ENCODE measurements around the gene NPPA. TPM values are rescaled to one million over a fixed set of nuclear protein-coding genes. Genes with fewer than 3 reads are reported as not detected.

Gene NPPA
- polyA plus RNA-seq, 1 of the 3 experiments (the other 2 are of a cell fraction): not detected

- Histone ChIP-seq H3K4me3 (ENCODE audit: low read depth in 2 of 2, low read length in 1 of 2) (no peak overlapping the region), H3K79me2 (ENCODE audit: insufficient read depth) (peaks cover 15% of the 10 kb centered on the region), H2AFZ (ENCODE audit: low read depth) (no peak overlapping the region), H3F3A (replicated peaks; ENCODE audit: insufficient read depth) (no peaks in the 10 kb centered on the region), H3K4me2 (peak overlapping the region; percentile 100), H4K20me1 (ENCODE audit: insufficient read depth) (no peaks in the 10 kb centered on the region), H3K4me1 (ENCODE audit: control insufficient read depth in 1 of 2, insufficient read depth in 2 of 2, low read depth in 1 of 2, low read length in 1 of 2) (peaks cover 29 to 35% of the 10 kb centered on the region in 2 experiments; a peak in 3 of 4 replicates), H3K9me2 (no peaks in the 10 kb centered on the region), H3K27me3 (ENCODE audit: insufficient read depth) (no peaks in the 10 kb centered on the region), H3K36me3 (replicated peaks in 1 of 2; ENCODE audit: control insufficient read depth in 1 of 2, insufficient read depth in 2 of 2, low read length in 1 of 2) (peaks cover 7 to 26% of the 10 kb centered on the region in 2 experiments), H3K9ac (no peak overlapping the region), H3K27ac (ENCODE audit: low read depth in 2 of 2, low read length in 1 of 2) (no peak overlapping the region; a peak in 1 of 4 replicates), H3K9me3 (no peaks in the 10 kb centered on the region)
- CTCF ChIA-PET: interaction anchor here (1.0 to 2.0 kb wide), 2 partner anchors 10 to 17 kb away, joined by 3 to 14 read pairs; no protein-coding TSS in a partner anchor
- WGBS (ENCODE audit: low lambda C conversion rate): 82% methylated on average over 6 of the region's 6 CpGs
- POLR2A ChIA-PET: interaction anchor here (1.7 kb wide), 1 partner anchor 14 kb away, joined by 8 read pairs; no protein-coding TSS in a partner anchor
- no peak for DNase-seq
- TF ChIP-seq EP300 (IDR thresholded peaks at IDR 0.05; ENCODE audit: borderline replicate concordance in 1 of 2, low read depth in 1 of 2, low read length in 1 of 2): no peak
- TF ChIP-seq JUND (IDR thresholded peaks at IDR 0.05): no peak
- TF ChIP-seq FOSL2 (IDR thresholded peaks at IDR 0.05; ENCODE audit: borderline replicate concordance, low read depth): no peak
- no peak for TF ChIP-seq NFIC (IDR thresholded peaks at IDR 0.05; ENCODE audit: borderline replicate concordance)
- TF ChIP-seq TCF12 (IDR thresholded peaks at IDR 0.05): no peak
- TF ChIP-seq NRF1 (IDR thresholded peaks at IDR 0.05; ENCODE audit: low read depth, low read length): no peak
- TF ChIP-seq CTCF (IDR thresholded peaks at IDR 0.05): no peak
- no peak for TF ChIP-seq SMC3 (IDR thresholded peaks at IDR 0.05; ENCODE audit: low read depth, low read length)
- no peak for TF ChIP-seq IRF3 (IDR thresholded peaks at IDR 0.05; ENCODE audit: low read depth, low read length)
- no peak for TF ChIP-seq FOXJ3 (CRISPR knock-in tag; IDR thresholded peaks at IDR 0.05)
- no peak for TF ChIP-seq PBX3 (IDR thresholded peaks at IDR 0.05)
- TF ChIP-seq TAF1 (IDR thresholded peaks at IDR 0.05; ENCODE audit: borderline replicate concordance, low read depth, low read length): no peak
- no peak for TF ChIP-seq SIN3A (IDR thresholded peaks at IDR 0.05; ENCODE audit: borderline replicate concordance, low read depth, low read length)
- TF ChIP-seq GABPA (IDR thresholded peaks at IDR 0.05; ENCODE audit: low read depth): no peak
Measured at GRCh38 chr1:11802616-11802972, 45.0 kb downstream of the NPPA start.

All from SK-N-SH (cell line).